Measurements from ENCODE around the gene ARHGEF33.

Gene ARHGEF33

GRCh38 chr2:38889575-38889974 is at the start of gene ARHGEF33:
TSS of gene ARHGEF33 (plus strand) at chr2:38889875. CDS start at chr2:38919448, 29,573 bp downstream.
- no peak for DNase-seq (ENCODE audit: low read depth in 2 of 2)

GRCh38 chr2:38850045-38850444 is 39.6 kb upstream of the ARHGEF33 start:
- no peak for DNase-seq (ENCODE audit: low read depth in 2 of 2)

- DNase-seq (ENCODE audit: low read depth in 2 of 2) = no peak
Observed at GRCh38 chr2:38856165-38856564, 33.5 kb upstream of the ARHGEF33 start.

- DNase-seq (ENCODE audit: low read depth in 2 of 2) = no peak
Observed at GRCh38 chr2:38862476-38862875, 27.2 kb upstream of the ARHGEF33 start.

GRCh38 chr2:38863061-38863695 is 26.5 kb upstream of the ARHGEF33 start:
- DNase-seq (ENCODE audit: low read depth in 2 of 2) = no peak

GRCh38 chr2:38866773-38867443 is 22.8 kb upstream of the ARHGEF33 start:
- no peak for DNase-seq (ENCODE audit: low read depth in 2 of 2)

- no peak for DNase-seq (ENCODE audit: low read depth in 2 of 2)
Observed at GRCh38 chr2:38871432-38871831, 18.2 kb upstream of the ARHGEF33 start.

GRCh38 chr2:38873763-38874162 is 15.9 kb upstream of the ARHGEF33 start:
- no peak for DNase-seq (ENCODE audit: low read depth in 2 of 2)

GRCh38 chr2:38875227-38875575 is 14.5 kb upstream of the ARHGEF33 start:
- no peak for DNase-seq (ENCODE audit: low read depth in 2 of 2)

- DNase-seq (ENCODE audit: low read depth in 2 of 2) = peak; percentile 73 to 74
Observed at GRCh38 chr2:38875576-38876367, 13.9 kb upstream of the ARHGEF33 start, which contains the start of the genes DHX57 and MORN2. TSS of gene DHX57 (minus strand) at chr2:38875934. CDS start at chr2:38868405, 7,529 bp downstream. TSS of gene MORN2 (plus strand) at chr2:38875976.

GRCh38 chr2:38876407-38876806 is 13.3 kb upstream of the ARHGEF33 start:
- DNase-seq (ENCODE audit: low read depth in 2 of 2) = no peak

GRCh38 chr2:38886063-38886462 is 3.6 kb upstream of the ARHGEF33 start:
- no peak for DNase-seq (ENCODE audit: low read depth in 2 of 2)

- no peak for DNase-seq (ENCODE audit: low read depth in 2 of 2)
Observed at GRCh38 chr2:38887347-38887746, 2.3 kb upstream of the ARHGEF33 start.

- no peak for DNase-seq (ENCODE audit: low read depth in 2 of 2)
Observed at GRCh38 chr2:38887902-38888554, 1.6 kb upstream of the ARHGEF33 start.

GRCh38 chr2:38889045-38889444 is 630 bp upstream of the ARHGEF33 start:
- no peak for DNase-seq (ENCODE audit: low read depth in 2 of 2)

GRCh38 chr2:38892819-38893218 is 3.1 kb downstream of the ARHGEF33 start:
- no peak for DNase-seq (ENCODE audit: low read depth in 2 of 2)

- no peak for DNase-seq (ENCODE audit: low read depth in 2 of 2)
Observed at GRCh38 chr2:38898256-38898655, 8.6 kb downstream of the ARHGEF33 start.

- DNase-seq (ENCODE audit: low read depth in 2 of 2) = no peak
Observed at GRCh38 chr2:38900726-38901125, 11.1 kb downstream of the ARHGEF33 start.

- no peak for DNase-seq (ENCODE audit: low read depth in 2 of 2)
Observed at GRCh38 chr2:38905251-38905650, 15.6 kb downstream of the ARHGEF33 start.

- no peak for DNase-seq (ENCODE audit: low read depth in 2 of 2)
Observed at GRCh38 chr2:38907242-38907641, 17.6 kb downstream of the ARHGEF33 start.

- DNase-seq (ENCODE audit: low read depth in 2 of 2) = no peak
Observed at GRCh38 chr2:38907743-38908562, 18.3 kb downstream of the ARHGEF33 start.
